GM12872 (cell line): ENCODE data around the gene LRRC8E.

Experiments used
- CTCF ChIP-seq: IDR thresholded peaks from 3 replicates; pipeline ENCODE4 v1.5.1; 2011; ENCODE audit warnings: low read depth, mild to moderate bottlenecking, low read length, moderate library complexity; ENCODE audit not compliant: insufficient read depth

LRRC8E gene

GRCh38 chr19:7933828-7934725, 45.8 kb downstream of the LRRC8E start:
- no peak for TF ChIP-seq CTCF

- no peak for TF ChIP-seq CTCF
These were observed 46.5 kb downstream of the LRRC8E start for GRCh38 chr19:7934766-7935165.

GRCh38 chr19:7940841-7941240, 52.5 kb downstream of the LRRC8E start:
- TF ChIP-seq CTCF = no peak

- TF ChIP-seq CTCF = no peak
These were observed 53.7 kb downstream of the LRRC8E start for GRCh38 chr19:7941895-7942596.

GRCh38 chr19:7942981-7943443, 54.7 kb downstream of the LRRC8E start:
- no peak for TF ChIP-seq CTCF

- no peak for TF ChIP-seq CTCF
These were observed 55.3 kb downstream of the LRRC8E start, which contains the start of gene TIMM44 for GRCh38 chr19:7943444-7944176. TSS of gene TIMM44 (minus strand) at chr19:7943666. CDS start at chr19:7943651, 15 bp downstream.
